Measurements from ENCODE around the gene ASTL.
"Not testable (repeated sequence)": the region's sequence is repeated elsewhere in the genome, so short reads cannot be mapped to it uniquely, and the experiment has no call there.

The ASTL gene

GRCh38 chr2:96164459-96165184 is 26.3 kb upstream of the ASTL start:
- in situ Hi-C loops (cut with HindIII; ENCODE audit: low pct_ligation_motif_present, low sequenced_read_pairs), result no loop called here
- TF ChIP-seq, protein P1, sequence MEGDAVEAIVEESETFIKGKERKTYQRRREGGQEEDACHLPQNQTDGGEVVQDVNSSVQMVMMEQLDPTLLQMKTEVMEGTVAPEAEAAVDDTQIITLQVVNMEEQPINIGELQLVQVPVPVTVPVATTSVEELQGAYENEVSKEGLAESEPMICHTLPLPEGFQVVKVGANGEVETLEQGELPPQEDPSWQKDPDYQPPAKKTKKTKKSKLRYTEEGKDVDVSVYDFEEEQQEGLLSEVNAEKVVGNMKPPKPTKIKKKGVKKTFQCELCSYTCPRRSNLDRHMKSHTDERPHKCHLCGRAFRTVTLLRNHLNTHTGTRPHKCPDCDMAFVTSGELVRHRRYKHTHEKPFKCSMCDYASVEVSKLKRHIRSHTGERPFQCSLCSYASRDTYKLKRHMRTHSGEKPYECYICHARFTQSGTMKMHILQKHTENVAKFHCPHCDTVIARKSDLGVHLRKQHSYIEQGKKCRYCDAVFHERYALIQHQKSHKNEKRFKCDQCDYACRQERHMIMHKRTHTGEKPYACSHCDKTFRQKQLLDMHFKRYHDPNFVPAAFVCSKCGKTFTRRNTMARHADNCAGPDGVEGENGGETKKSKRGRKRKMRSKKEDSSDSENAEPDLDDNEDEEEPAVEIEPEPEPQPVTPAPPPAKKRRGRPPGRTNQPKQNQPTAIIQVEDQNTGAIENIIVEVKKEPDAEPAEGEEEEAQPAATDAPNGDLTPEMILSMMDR (IDR thresholded peaks at IDR 0.05; ENCODE audit: low read depth, low read length, missing control alignments), result no peak
- Histone ChIP-seq H3K4me3 (ENCODE audit: low read depth, low read length) (no peak overlapping the region), H3K27me3 (replicated peaks) (no peaks in the 10 kb centered on the region), H3K36me3 (replicated peaks) (no peaks in the 10 kb centered on the region), H3K27ac (no peak overlapping the region)
- DNase-seq, result no peak

DNA sequence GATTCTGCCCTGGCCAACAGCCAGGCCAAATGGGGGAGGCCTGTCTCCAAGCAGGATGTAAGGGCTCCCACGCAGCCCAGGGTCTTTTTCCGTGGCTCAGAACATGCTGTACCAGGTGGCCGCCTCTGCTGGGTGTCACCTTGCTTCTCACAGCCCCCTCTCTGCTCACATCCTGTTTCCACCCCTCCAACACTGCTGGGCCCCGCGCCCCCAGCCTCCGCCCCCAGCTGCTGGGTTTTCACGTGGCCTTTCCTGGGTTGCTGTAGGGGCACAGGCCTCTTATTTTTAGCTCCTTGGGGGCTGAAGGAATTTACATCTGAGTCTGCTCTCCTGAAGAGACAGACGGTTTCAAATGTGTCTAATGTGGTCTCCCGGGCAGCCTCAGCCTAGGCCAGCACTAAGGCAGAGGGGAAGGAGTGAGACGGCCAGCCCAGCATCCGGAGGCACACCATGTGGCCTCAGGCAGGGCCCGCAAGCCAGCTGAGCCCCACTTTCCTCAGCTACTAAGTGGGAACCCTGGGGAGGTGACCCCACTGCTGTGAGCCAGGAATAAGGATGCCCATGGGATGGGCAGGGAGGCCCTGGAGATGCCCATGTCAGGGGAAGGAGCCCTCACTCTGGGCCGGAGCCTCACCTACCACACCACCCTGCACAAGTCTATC is 25.6 kb upstream of the ASTL start:
- TF ChIP-seq, protein P1 (IDR thresholded peaks at IDR 0.05; ENCODE audit: low read depth, low read length, missing control alignments), result no peak
- H3K4me3 ChIP-seq (ENCODE audit: low read depth, low read length), result no peak overlapping the region

DNA sequence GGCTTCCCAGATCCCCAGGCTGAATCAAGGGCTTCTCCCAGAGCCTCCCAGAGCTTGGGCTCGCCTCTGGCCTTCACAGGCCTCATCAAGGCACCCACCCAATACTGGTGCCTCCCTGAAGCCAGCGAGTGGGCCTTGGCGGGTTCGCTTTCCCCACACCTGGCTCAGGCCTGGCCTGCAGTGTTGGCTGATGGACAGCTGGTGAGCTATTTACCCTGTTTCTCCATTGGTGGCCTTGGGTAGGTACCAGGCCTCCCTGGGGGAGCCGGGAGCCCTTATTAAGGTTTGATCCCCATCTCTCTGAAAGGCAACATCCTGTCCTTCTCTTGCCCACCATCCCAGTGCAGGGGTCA is 25.1 kb upstream of the ASTL start:
- DNase-seq, result no peak
- TF ChIP-seq, protein P1 (IDR thresholded peaks at IDR 0.05; ENCODE audit: low read depth, low read length, missing control alignments), result no peak
- no peak overlapping the region for H3K4me3 ChIP-seq (ENCODE audit: low read depth, low read length)
- no peaks in the 10 kb centered on the region for H3K36me3 ChIP-seq (replicated peaks)
- no peaks in the 10 kb centered on the region for H3K27me3 ChIP-seq (replicated peaks)
- in situ Hi-C loops (cut with HindIII; ENCODE audit: low pct_ligation_motif_present, low sequenced_read_pairs), result no loop called here
- H3K27ac ChIP-seq, result no peak overlapping the region

More for the DNA sequence above, 25.6 kb upstream of the ASTL start:
- DNase-seq, result no peak
- no peaks in the 10 kb centered on the region for H3K36me3 ChIP-seq (replicated peaks)
- in situ Hi-C loops (cut with HindIII; ENCODE audit: low pct_ligation_motif_present, low sequenced_read_pairs), result no loop called here
- no peak overlapping the region for H3K27ac ChIP-seq
- H3K27me3 ChIP-seq (replicated peaks), result no peaks in the 10 kb centered on the region

GRCh38 chr2:96161898-96162297 is 23.6 kb upstream of the ASTL start:
- H3K4me3 ChIP-seq (ENCODE audit: low read depth, low read length), result no peak overlapping the region
- no peak for DNase-seq
- TF ChIP-seq, protein P1 (IDR thresholded peaks at IDR 0.05; ENCODE audit: low read depth, low read length, missing control alignments), result no peak
- H3K36me3 ChIP-seq (replicated peaks), result no peaks in the 10 kb centered on the region
- H3K27me3 ChIP-seq (replicated peaks), result no peaks in the 10 kb centered on the region
- in situ Hi-C loops (cut with HindIII; ENCODE audit: low pct_ligation_motif_present, low sequenced_read_pairs), result no loop called here
- no peak overlapping the region for H3K27ac ChIP-seq

- H3K36me3 ChIP-seq (replicated peaks); H3K27me3 ChIP-seq (replicated peaks); DNase-seq; H3K4me3 ChIP-seq (ENCODE audit: low read depth, low read length); H3K27ac ChIP-seq; in situ Hi-C loops (cut with HindIII; ENCODE audit: low pct_ligation_motif_present, low sequenced_read_pairs): not testable (repeated sequence)
These were observed 22.1 kb upstream of the ASTL start for GRCh38 chr2:96160366-96160765.

DNA sequence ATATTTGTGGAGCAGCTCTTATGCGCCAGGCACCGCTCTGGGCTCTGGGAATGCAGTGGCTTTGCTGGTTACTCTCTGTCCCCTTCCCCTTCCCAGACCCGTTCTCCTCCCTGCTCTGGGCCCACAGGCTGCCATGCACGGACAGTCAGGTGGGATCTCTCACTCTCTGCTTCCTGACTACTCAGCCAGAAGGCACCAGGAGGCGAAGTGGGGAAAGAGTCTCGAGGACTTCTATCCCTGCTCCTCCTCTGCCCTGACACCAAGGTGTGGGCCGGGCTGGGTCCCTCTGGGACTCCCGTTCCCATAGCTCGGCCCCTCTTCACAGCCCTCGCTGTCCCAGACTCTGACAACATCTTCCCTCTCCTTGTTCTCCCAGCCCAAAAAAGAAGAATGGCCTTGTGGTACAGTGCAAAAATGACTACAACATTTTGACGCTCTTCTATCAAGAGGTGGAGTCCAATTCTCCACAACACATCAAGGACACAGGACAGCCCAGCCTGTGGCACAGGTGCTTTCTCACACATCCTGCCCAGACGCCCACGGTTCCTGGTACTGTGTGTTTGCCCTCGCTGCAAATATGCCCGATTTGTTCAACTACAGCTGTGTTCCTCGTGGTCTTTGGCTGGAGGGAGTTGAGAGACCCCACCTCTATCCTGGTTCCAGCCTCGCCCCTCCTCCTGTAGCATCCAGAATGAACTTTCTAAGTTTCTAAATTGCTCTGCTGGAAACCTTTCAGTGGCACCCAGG is 21.0 kb upstream of the ASTL start:
- no peak overlapping the region for H3K27ac ChIP-seq
- no peak overlapping the region for H3K4me3 ChIP-seq (ENCODE audit: low read depth, low read length)
- no peak for DNase-seq
- H3K36me3 ChIP-seq (replicated peaks), result no peaks in the 10 kb centered on the region
- in situ Hi-C loops (cut with HindIII; ENCODE audit: low pct_ligation_motif_present, low sequenced_read_pairs), result no loop called here
- TF ChIP-seq, protein P1 (IDR thresholded peaks at IDR 0.05; ENCODE audit: low read depth, low read length, missing control alignments), result no peak
- H3K27me3 ChIP-seq (replicated peaks), result no peaks in the 10 kb centered on the region
